Measurements from ENCODE around the gene MAP3K8. TPM values are rescaled to one million over a fixed set of nuclear protein-coding genes. Genes with fewer than 3 reads are reported as not detected.
A peak's percentile ranks its signal among the peaks of the same experiment; 100 is the strongest.

Gene MAP3K8
- total and polyA plus RNA-seq, 9 of the 15 experiments (the other 6 are each of a cell fraction or from before 2014, with no cell fraction given): 6.9 to 23.6 (median 13.6) TPM

- no peak for TF ChIP-seq ZNF407 (IDR thresholded peaks at IDR 0.05; ENCODE audit: low read depth)
- peak in 1 of 2 experiments; percentile 53; a peak in 3 of 4 replicates for TF ChIP-seq NRF1 (conservative IDR thresholded peaks at IDR 0.05 in 1 of 2, IDR thresholded peaks at IDR 0.05 in 1 of 2)
- no peak for TF ChIP-seq SRSF9 (IDR thresholded peaks at IDR 0.05; ENCODE audit: borderline replicate concordance, low read depth, low read length)
- TF ChIP-seq ARID1B (IDR thresholded peaks at IDR 0.05): peak; percentile 71
- TF ChIP-seq MBD2 (IDR thresholded peaks at IDR 0.05; ENCODE audit: borderline replicate concordance, low read depth): no peak
- no peak for TF ChIP-seq NCOR1 (IDR thresholded peaks at IDR 0.05)
- no peak for TF ChIP-seq EGR1 (conservative IDR thresholded peaks at IDR 0.05)
- no peak for TF ChIP-seq NFIC (IDR thresholded peaks at IDR 0.05)
- no peak for TF ChIP-seq RREB1 (CRISPR knock-in tag; IDR thresholded peaks at IDR 0.05)
- peak; percentile 20; the same call in 1 of the 2 replicates for TF ChIP-seq SMARCE1 (IDR thresholded peaks at IDR 0.05)
- TF ChIP-seq HOXB6 (CRISPR knock-in tag; IDR thresholded peaks at IDR 0.05; ENCODE audit: borderline replicate concordance): no peak
- no peak for TF ChIP-seq ZFPM2 (CRISPR knock-in tag; IDR thresholded peaks at IDR 0.05)
- no peak for TF ChIP-seq SREBF2 (CRISPR knock-in tag; IDR thresholded peaks at IDR 0.05)
Measured at GRCh38 chr10:30502266-30503060, 68.5 kb downstream of the MAP3K8 start (continued).
